SK-N-SH treated with all-trans-retinoic acid at 6 μM for 48 hours (cell line): Measurements from ENCODE around the gene MCM5.

Experiments
- TCF4 ChIP-seq: fragments of 250-450 bp; sonication (Bioruptor Pico); IDR thresholded peaks from 2 replicates; pipeline ENCODE4 v1.8.0; 2021; ENCODE audit warnings: mild to moderate bottlenecking, moderate library complexity, borderline replicate concordance
- ZC3H10 ChIP-seq: fragments of 250-450 bp; sonication (Bioruptor Pico); IDR thresholded peaks from 2 replicates; pipeline ENCODE4 v1.5.1; 2021; ENCODE audit warnings: mild to moderate bottlenecking, moderate library complexity
- ZNF70 ChIP-seq: fragments of 450-650 bp; formaldehyde crosslinking; IDR thresholded peaks from 2 replicates; pipeline ENCODE4 v1.5.0; 2020; ENCODE audit warnings: mild to moderate bottlenecking, moderate library complexity
- TF ChIP-seq, protein P1 (sequence below): fragments of 250-450 bp; sonication (Bioruptor Pico); IDR thresholded peaks from 2 replicates; pipeline ENCODE4 v1.8.0; 2020; ENCODE audit warnings: mild to moderate bottlenecking, moderate library complexity, borderline replicate concordance
- TF ChIP-seq, protein P2 (sequence below): fragments of 250-450 bp; sonication (Bioruptor Pico); IDR thresholded peaks from 2 replicates; pipeline ENCODE4 v1.5.1; 2020; ENCODE audit warnings: low read depth, mild to moderate bottlenecking, moderate library complexity
- TF ChIP-seq, protein P3 (sequence below): fragments of 250-450 bp; sonication (Bioruptor Pico); IDR thresholded peaks from 2 replicates; pipeline ENCODE4 v1.5.0; 2020; ENCODE audit warnings: mild to moderate bottlenecking, moderate library complexity
- TF ChIP-seq, protein P4 (sequence below): fragments of 250-450 bp; sonication (Bioruptor Pico); IDR thresholded peaks from 2 replicates; pipeline ENCODE4 v1.5.1; 2021; ENCODE audit warnings: mild to moderate bottlenecking, moderate library complexity

DNA sequence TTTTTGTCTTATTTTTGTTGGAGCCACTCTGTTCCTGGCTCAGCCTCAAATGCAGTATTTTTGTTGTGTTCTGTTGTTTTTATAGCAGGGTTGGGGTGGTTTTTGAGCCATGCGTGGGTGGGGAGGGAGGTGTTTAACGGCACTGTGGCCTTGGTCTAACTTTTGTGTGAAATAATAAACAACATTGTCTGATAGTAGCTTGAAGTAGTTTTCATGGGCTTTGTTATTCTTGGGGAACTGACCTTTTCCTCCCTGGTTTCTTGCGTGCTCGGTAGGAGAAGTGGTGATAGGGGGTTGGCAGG, 6.0 kb upstream of the MCM5 start:
- TF ChIP-seq, protein P1, sequence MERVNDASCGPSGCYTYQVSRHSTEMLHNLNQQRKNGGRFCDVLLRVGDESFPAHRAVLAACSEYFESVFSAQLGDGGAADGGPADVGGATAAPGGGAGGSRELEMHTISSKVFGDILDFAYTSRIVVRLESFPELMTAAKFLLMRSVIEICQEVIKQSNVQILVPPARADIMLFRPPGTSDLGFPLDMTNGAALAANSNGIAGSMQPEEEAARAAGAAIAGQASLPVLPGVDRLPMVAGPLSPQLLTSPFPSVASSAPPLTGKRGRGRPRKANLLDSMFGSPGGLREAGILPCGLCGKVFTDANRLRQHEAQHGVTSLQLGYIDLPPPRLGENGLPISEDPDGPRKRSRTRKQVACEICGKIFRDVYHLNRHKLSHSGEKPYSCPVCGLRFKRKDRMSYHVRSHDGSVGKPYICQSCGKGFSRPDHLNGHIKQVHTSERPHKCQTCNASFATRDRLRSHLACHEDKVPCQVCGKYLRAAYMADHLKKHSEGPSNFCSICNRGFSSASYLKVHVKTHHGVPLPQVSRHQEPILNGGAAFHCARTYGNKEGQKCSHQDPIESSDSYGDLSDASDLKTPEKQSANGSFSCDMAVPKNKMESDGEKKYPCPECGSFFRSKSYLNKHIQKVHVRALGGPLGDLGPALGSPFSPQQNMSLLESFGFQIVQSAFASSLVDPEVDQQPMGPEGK (CRISPR knock-in tag): no peak
- TF ChIP-seq TCF4 (CRISPR knock-in tag): no peak
- no peak for TF ChIP-seq ZC3H10 (CRISPR knock-in tag)
- TF ChIP-seq, protein P2, sequence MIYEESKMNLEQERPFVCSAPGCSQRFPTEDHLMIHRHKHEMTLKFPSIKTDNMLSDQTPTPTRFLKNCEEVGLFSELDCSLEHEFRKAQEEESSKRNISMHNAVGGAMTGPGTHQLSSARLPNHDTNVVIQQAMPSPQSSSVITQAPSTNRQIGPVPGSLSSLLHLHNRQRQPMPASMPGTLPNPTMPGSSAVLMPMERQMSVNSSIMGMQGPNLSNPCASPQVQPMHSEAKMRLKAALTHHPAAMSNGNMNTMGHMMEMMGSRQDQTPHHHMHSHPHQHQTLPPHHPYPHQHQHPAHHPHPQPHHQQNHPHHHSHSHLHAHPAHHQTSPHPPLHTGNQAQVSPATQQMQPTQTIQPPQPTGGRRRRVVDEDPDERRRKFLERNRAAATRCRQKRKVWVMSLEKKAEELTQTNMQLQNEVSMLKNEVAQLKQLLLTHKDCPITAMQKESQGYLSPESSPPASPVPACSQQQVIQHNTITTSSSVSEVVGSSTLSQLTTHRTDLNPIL: no peak
- TF ChIP-seq, protein P3, sequence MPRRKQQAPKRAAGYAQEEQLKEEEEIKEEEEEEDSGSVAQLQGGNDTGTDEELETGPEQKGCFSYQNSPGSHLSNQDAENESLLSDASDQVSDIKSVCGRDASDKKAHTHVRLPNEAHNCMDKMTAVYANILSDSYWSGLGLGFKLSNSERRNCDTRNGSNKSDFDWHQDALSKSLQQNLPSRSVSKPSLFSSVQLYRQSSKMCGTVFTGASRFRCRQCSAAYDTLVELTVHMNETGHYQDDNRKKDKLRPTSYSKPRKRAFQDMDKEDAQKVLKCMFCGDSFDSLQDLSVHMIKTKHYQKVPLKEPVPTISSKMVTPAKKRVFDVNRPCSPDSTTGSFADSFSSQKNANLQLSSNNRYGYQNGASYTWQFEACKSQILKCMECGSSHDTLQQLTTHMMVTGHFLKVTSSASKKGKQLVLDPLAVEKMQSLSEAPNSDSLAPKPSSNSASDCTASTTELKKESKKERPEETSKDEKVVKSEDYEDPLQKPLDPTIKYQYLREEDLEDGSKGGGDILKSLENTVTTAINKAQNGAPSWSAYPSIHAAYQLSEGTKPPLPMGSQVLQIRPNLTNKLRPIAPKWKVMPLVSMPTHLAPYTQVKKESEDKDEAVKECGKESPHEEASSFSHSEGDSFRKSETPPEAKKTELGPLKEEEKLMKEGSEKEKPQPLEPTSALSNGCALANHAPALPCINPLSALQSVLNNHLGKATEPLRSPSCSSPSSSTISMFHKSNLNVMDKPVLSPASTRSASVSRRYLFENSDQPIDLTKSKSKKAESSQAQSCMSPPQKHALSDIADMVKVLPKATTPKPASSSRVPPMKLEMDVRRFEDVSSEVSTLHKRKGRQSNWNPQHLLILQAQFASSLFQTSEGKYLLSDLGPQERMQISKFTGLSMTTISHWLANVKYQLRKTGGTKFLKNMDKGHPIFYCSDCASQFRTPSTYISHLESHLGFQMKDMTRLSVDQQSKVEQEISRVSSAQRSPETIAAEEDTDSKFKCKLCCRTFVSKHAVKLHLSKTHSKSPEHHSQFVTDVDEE (CRISPR knock-in tag): no peak
- TF ChIP-seq ZNF70: no peak
- TF ChIP-seq, protein P4, sequence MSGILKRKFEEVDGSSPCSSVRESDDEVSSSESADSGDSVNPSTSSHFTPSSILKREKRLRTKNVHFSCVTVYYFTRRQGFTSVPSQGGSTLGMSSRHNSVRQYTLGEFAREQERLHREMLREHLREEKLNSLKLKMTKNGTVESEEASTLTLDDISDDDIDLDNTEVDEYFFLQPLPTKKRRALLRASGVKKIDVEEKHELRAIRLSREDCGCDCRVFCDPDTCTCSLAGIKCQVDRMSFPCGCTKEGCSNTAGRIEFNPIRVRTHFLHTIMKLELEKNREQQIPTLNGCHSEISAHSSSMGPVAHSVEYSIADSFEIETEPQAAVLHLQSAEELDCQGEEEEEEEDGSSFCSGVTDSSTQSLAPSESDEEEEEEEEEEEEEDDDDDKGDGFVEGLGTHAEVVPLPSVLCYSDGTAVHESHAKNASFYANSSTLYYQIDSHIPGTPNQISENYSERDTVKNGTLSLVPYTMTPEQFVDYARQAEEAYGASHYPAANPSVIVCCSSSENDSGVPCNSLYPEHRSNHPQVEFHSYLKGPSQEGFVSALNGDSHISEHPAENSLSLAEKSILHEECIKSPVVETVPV (CRISPR knock-in tag): no peak
